Measurements from ENCODE around the gene COL27A1. TPM values are rescaled to one million over a fixed set of nuclear protein-coding genes. Genes with fewer than 3 reads are reported as not detected.
"Not testable (repeated sequence)": the region's sequence is repeated elsewhere in the genome, so short reads cannot be mapped to it uniquely, and the experiment has no call there.

Gene COL27A1
- total and polyA plus RNA-seq, 2 donors from 2014 or later: 13.6 to 45.6 TPM

DNA sequence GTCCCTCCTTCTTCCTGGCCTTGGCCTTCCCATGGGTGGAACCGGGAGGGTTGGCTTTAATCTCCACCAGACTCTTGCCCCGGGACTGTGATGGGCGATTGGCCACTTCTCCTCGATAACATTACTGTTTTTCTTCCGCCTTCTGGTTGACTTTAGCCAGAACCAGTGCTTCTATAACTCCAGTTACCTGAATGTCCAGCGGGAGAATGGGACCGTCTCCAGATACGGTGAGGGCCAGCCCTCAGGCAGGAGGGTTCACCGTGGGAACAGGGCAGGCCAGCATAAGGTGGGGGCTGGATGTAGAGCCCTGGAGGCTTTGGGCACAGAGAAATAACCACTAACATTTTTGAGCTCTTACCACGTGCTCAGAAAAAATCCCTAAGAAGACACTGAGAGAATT, 175.3 kb downstream of the COL27A1 start:
- H3K27ac ChIP-seq (ENCODE audit: low read depth in 2 of 2, low read length in 2 of 2): no peak overlapping the region
- FAIRE-seq (no peak), DNase-seq (peak in 1 of 5 donors; percentile 12)
- no peaks in the 10 kb centered on the region for H3K36me3 ChIP-seq (ENCODE audit: control insufficient read depth in 2 of 3, insufficient read depth in 3 of 3, low read length in 3 of 3)
- H3K27me3 ChIP-seq (ENCODE audit: control insufficient read depth, insufficient read depth, low read length): no peaks in the 10 kb centered on the region
- TF ChIP-seq, protein P1, sequence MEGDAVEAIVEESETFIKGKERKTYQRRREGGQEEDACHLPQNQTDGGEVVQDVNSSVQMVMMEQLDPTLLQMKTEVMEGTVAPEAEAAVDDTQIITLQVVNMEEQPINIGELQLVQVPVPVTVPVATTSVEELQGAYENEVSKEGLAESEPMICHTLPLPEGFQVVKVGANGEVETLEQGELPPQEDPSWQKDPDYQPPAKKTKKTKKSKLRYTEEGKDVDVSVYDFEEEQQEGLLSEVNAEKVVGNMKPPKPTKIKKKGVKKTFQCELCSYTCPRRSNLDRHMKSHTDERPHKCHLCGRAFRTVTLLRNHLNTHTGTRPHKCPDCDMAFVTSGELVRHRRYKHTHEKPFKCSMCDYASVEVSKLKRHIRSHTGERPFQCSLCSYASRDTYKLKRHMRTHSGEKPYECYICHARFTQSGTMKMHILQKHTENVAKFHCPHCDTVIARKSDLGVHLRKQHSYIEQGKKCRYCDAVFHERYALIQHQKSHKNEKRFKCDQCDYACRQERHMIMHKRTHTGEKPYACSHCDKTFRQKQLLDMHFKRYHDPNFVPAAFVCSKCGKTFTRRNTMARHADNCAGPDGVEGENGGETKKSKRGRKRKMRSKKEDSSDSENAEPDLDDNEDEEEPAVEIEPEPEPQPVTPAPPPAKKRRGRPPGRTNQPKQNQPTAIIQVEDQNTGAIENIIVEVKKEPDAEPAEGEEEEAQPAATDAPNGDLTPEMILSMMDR (IDR thresholded peaks at IDR 0.05; ENCODE audit: borderline replicate concordance, extremely low read depth, insufficient read depth): no peak
- no peak overlapping the region for H3K9ac ChIP-seq (ENCODE audit: low read length in 3 of 3)
- H3K4me3 ChIP-seq (ENCODE audit: low read length in 3 of 3): no peak overlapping the region
- no peaks in the 10 kb centered on the region for H3K9me3 ChIP-seq (ENCODE audit: control insufficient read depth in 2 of 3, insufficient read depth in 1 of 3, low read length in 3 of 3)
- H3K4me1 ChIP-seq (ENCODE audit: control insufficient read depth in 2 of 3, insufficient read depth in 2 of 3, low read depth in 1 of 3, low read length in 3 of 3): no peaks in the 10 kb centered on the region
- intact Hi-C loops (cut with DNase I): no loop called here

- H3K9ac ChIP-seq (ENCODE audit: low read length in 3 of 3); intact Hi-C loops (cut with DNase I); H3K4me3 ChIP-seq (ENCODE audit: low read length in 3 of 3); H3K27ac ChIP-seq (ENCODE audit: low read depth in 2 of 2, low read length in 2 of 2); FAIRE-seq; H3K4me1 ChIP-seq (ENCODE audit: control insufficient read depth in 2 of 3, insufficient read depth in 2 of 3, low read depth in 1 of 3, low read length in 3 of 3); H3K27me3 ChIP-seq (ENCODE audit: control insufficient read depth, insufficient read depth, low read length); H3K36me3 ChIP-seq (ENCODE audit: control insufficient read depth in 2 of 3, insufficient read depth in 3 of 3, low read length in 3 of 3); H3K9me3 ChIP-seq (ENCODE audit: control insufficient read depth in 2 of 3, insufficient read depth in 1 of 3, low read length in 3 of 3): not testable (repeated sequence)
- peak in 1 of 5 donors; percentile 74 for DNase-seq
Observed at GRCh38 chr9:114331229-114332195, 176.2 kb downstream of the COL27A1 start.

- H3K4me1 ChIP-seq (ENCODE audit: control insufficient read depth in 2 of 3, insufficient read depth in 2 of 3, low read depth in 1 of 3, low read length in 3 of 3); H3K27me3 ChIP-seq (ENCODE audit: control insufficient read depth, insufficient read depth, low read length); FAIRE-seq; H3K36me3 ChIP-seq (ENCODE audit: control insufficient read depth in 2 of 3, insufficient read depth in 3 of 3, low read length in 3 of 3); H3K4me3 ChIP-seq (ENCODE audit: low read length in 3 of 3); H3K9ac ChIP-seq (ENCODE audit: low read length in 3 of 3); H3K27ac ChIP-seq (ENCODE audit: low read depth in 2 of 2, low read length in 2 of 2); intact Hi-C loops (cut with DNase I); H3K9me3 ChIP-seq (ENCODE audit: control insufficient read depth in 2 of 3, insufficient read depth in 1 of 3, low read length in 3 of 3): not testable (repeated sequence)
- peak in 1 of 5 donors; percentile 35 for DNase-seq
Observed at GRCh38 chr9:114332474-114333040, 177.2 kb downstream of the COL27A1 start.

DNA sequence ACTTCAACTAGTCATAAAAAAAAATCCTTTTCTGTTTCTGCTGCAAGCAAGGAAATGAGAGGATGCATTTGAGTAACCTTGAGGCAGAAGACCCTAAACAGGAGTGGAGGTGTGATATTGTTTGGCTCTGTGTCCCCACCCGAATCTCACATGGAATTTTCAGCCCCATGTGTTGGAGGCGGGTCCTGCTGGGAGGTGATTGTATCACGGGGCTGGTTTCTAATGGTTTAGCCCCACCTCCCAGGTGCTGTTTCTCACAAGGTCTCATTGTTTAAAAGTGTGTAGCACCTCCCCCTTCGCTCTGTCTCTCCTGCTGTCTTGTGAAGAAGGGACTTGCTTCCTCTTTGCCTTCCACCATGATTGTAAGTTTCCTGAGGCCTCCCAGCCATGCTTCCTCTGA, 178.4 kb downstream of the COL27A1 start:
- H3K9me3 ChIP-seq (ENCODE audit: control insufficient read depth in 2 of 3, insufficient read depth in 1 of 3, low read length in 3 of 3); H3K4me3 ChIP-seq (ENCODE audit: low read length in 3 of 3); H3K36me3 ChIP-seq (ENCODE audit: control insufficient read depth in 2 of 3, insufficient read depth in 3 of 3, low read length in 3 of 3); H3K27me3 ChIP-seq (ENCODE audit: control insufficient read depth, insufficient read depth, low read length); H3K4me1 ChIP-seq (ENCODE audit: control insufficient read depth in 2 of 3, insufficient read depth in 2 of 3, low read depth in 1 of 3, low read length in 3 of 3); intact Hi-C loops (cut with DNase I); H3K9ac ChIP-seq (ENCODE audit: low read length in 3 of 3); DNase-seq; H3K27ac ChIP-seq (ENCODE audit: low read depth in 2 of 2, low read length in 2 of 2); FAIRE-seq: not testable (repeated sequence)

DNA sequence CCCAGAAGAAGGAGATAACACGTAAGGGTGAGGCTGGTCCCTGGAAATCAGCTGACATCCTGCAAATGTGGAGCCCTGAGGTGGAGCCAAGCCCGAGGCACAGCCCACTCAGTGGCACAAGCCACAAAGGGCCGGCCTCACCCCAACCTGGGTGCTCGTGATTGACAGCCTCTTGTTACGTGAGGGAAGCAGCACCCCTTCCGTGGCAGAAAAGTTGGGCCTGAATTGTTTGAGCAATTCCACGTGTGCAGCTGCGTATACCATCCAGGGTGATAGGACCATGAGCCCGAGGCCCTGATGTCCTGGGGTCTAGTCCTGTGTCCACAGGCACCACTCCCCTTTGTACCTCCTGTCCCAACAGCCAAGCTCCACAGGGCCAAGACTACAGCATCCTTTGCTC, 179.2 kb downstream of the COL27A1 start:
- H3K9ac ChIP-seq (ENCODE audit: low read length in 3 of 3): no peak overlapping the region
- FAIRE-seq (no peak), DNase-seq (peak in 1 of 5 donors; percentile 33)
- intact Hi-C loops (cut with DNase I): no loop called here
- no peak overlapping the region for H3K4me3 ChIP-seq (ENCODE audit: low read length in 3 of 3)
- H3K36me3 ChIP-seq (ENCODE audit: control insufficient read depth in 2 of 3, insufficient read depth in 3 of 3, low read length in 3 of 3): peaks cover 0 to 5% (median 2%) of the 10 kb centered on the region in 3 donors
- TF ChIP-seq, protein P1 (IDR thresholded peaks at IDR 0.05; ENCODE audit: borderline replicate concordance, extremely low read depth, insufficient read depth): no peak
- no peaks in the 10 kb centered on the region for H3K9me3 ChIP-seq (ENCODE audit: control insufficient read depth in 2 of 3, insufficient read depth in 1 of 3, low read length in 3 of 3)
- no peaks in the 10 kb centered on the region for H3K27me3 ChIP-seq (ENCODE audit: control insufficient read depth, insufficient read depth, low read length)
- H3K27ac ChIP-seq (ENCODE audit: low read depth in 2 of 2, low read length in 2 of 2): no peak overlapping the region
- no peaks in the 10 kb centered on the region for H3K4me1 ChIP-seq (ENCODE audit: control insufficient read depth in 2 of 3, insufficient read depth in 2 of 3, low read depth in 1 of 3, low read length in 3 of 3)

Data from kidney (tissue), 14 donors.